ENCODE results near the gene RBM19.
"Not testable (repeated sequence)": the region's sequence is repeated elsewhere in the genome, so short reads cannot be mapped to it uniquely, and the experiment has no call there.

RBM19 gene

DNA sequence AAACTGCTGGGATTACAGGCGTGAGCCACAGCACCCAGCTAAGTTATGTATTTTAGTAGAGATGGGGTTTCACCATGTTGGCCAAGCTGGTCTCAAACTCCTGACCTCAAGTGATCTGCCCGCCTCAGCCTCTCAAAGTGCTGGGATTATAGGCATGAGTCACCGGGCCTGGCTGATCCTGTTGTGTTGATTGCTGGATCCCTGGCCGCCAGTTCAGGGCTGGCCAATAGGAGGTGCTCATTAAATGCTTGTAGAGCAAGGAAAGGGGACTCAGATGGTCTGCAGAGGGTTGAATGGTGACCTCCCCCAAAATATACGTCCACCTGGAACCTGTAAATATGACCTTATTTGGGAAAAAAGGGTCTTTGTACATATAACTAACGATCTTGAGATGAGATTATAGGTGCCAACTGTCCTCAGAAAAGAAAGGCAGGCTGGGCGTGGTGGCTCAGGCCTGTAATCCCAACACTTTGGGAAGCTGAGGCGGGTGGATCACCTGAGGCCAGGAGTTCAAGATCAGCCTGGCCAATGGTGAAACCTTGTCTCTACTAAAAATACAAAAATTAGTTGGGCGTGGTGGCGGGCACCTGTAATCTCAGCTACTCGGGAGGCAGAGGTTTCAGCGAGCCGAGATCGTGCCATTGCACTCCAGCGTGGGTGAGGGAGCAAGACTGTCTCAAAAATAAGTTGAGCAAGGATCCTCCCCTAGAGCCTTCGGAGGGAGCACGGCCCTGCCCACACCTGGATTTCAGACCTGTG is 156.5 kb downstream of the RBM19 start:
- not testable (repeated sequence) for H3K27ac ChIP-seq (ENCODE audit: low read depth, low read length); H3K4me3 ChIP-seq (ENCODE audit: low read length); H3K9me3 ChIP-seq (ENCODE audit: insufficient read depth, low read depth, low read length); H3K9ac ChIP-seq (ENCODE audit: low read depth, low read length); H3K36me3 ChIP-seq (ENCODE audit: insufficient read depth, low read length); H3K27me3 ChIP-seq (ENCODE audit: insufficient read depth, low read length); H3K4me1 ChIP-seq (ENCODE audit: insufficient read depth, low read length)
- WGBS = 95% methylated on average over 17 of the region's 17 CpGs

DNA sequence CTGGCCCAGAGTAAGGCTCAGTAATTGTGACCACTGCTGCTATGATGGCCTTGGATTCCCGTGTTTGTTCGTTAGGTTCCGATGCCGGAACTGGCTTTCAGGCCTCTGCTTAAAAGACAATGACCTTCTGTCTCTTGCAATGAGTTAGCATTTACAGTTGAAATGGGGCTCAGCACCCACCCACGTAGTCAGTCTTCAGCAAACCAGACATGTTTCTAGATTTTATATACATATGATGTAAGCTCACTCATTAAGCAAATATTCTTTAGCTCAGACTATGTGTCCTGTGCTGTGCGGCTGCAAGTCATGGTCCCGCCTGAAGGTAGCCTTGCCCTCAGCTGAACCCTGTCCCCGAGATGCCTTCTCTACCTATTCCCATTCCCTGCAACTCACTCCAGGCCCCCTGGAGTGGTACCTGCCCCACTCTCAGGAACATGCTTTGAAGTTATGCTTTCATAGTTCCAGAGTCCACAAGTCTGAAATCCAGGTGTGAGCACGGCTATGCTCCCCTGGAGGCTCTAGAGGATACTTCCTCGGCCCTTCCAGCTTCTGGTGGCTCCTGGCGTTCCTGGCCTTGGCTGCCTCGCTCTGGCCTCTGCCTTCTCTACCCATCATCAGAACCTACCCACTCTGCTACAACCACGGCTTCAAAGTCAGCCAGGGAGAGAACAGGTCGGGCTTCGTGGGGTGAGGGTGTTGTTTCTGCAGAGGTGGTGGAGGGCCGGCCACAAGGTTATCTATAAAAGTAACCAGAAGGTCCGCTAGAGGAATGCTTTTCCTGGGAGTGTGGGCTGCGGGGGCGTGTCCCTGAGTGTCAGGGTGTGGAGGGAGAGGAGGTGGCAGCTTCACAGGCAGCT is 157.8 kb downstream of the RBM19 start:
- 88% methylated on average over 18 of the region's 19 CpGs for WGBS
- Histone ChIP-seq H3K4me1 (ENCODE audit: insufficient read depth, low read length) (no peaks in the 10 kb centered on the region), H3K27me3 (ENCODE audit: insufficient read depth, low read length) (no peaks in the 10 kb centered on the region), H3K36me3 (ENCODE audit: insufficient read depth, low read length) (no peaks in the 10 kb centered on the region), H3K9me3 (ENCODE audit: insufficient read depth, low read depth, low read length) (no peaks in the 10 kb centered on the region), H3K9ac (ENCODE audit: low read depth, low read length) (no peak overlapping the region), H3K27ac (ENCODE audit: low read depth, low read length) (no peak overlapping the region), H3K4me3 (ENCODE audit: low read length) (no peak overlapping the region)

DNA sequence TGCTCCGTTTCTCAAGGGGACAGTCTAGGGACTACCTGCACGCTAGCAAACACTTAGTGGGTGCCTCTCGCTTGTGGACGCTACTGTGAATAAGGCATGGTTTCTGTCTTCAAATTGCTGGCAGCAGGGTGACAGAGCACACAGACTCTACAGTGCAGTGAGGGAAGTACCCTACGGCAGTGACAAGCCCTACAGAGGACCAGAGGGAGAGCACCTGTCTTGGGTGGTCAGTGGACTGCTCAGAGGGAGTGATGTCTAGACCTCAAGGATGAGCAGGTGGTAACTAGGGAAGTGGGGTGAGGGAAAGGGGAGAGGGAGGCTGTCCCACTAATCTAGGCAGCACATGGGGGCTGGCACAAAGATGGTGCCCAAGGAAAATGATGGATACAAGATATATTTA is 160.5 kb downstream of the RBM19 start:
- no peak overlapping the region for H3K4me3 ChIP-seq (ENCODE audit: low read length)
- H3K27me3 ChIP-seq (ENCODE audit: insufficient read depth, low read length) = no peaks in the 10 kb centered on the region
- H3K9me3 ChIP-seq (ENCODE audit: insufficient read depth, low read depth, low read length) = no peaks in the 10 kb centered on the region
- no peaks in the 10 kb centered on the region for H3K4me1 ChIP-seq (ENCODE audit: insufficient read depth, low read length)
- no peak overlapping the region for H3K27ac ChIP-seq (ENCODE audit: low read depth, low read length)
- WGBS = 96% methylated on average over 5 of the region's 5 CpGs
- no peaks in the 10 kb centered on the region for H3K36me3 ChIP-seq (ENCODE audit: insufficient read depth, low read length)
- H3K9ac ChIP-seq (ENCODE audit: low read depth, low read length) = no peak overlapping the region

GRCh38 chr12:113804961-113805600 is 161.0 kb downstream of the RBM19 start:
- H3K4me1 ChIP-seq (ENCODE audit: insufficient read depth, low read length) = no peaks in the 10 kb centered on the region
- 89% methylated on average over 16 of the region's 16 CpGs for WGBS
- no peaks in the 10 kb centered on the region for H3K27me3 ChIP-seq (ENCODE audit: insufficient read depth, low read length)
- H3K4me3 ChIP-seq (ENCODE audit: low read length) = no peak overlapping the region
- no peaks in the 10 kb centered on the region for H3K9me3 ChIP-seq (ENCODE audit: insufficient read depth, low read depth, low read length)
- H3K9ac ChIP-seq (ENCODE audit: low read depth, low read length) = no peak overlapping the region
- no peak overlapping the region for H3K27ac ChIP-seq (ENCODE audit: low read depth, low read length)
- H3K36me3 ChIP-seq (ENCODE audit: insufficient read depth, low read length) = no peaks in the 10 kb centered on the region

- Histone ChIP-seq H3K9ac (ENCODE audit: low read depth, low read length) (no peak overlapping the region), H3K4me1 (ENCODE audit: insufficient read depth, low read length) (no peaks in the 10 kb centered on the region), H3K36me3 (ENCODE audit: insufficient read depth, low read length) (no peaks in the 10 kb centered on the region), H3K9me3 (ENCODE audit: insufficient read depth, low read depth, low read length) (no peaks in the 10 kb centered on the region), H3K4me3 (ENCODE audit: low read length) (no peak overlapping the region), H3K27me3 (ENCODE audit: insufficient read depth, low read length) (no peaks in the 10 kb centered on the region), H3K27ac (ENCODE audit: low read depth, low read length) (no peak overlapping the region)
- 90% methylated on average over 3 of the region's 3 CpGs for WGBS
Measured at GRCh38 chr12:113803759-113804140, 162.4 kb downstream of the RBM19 start.

- 83% methylated on average over 22 of the region's 22 CpGs for WGBS
- no peak overlapping the region for H3K4me3 ChIP-seq (ENCODE audit: low read length)
- H3K4me1 ChIP-seq (ENCODE audit: insufficient read depth, low read length) = no peaks in the 10 kb centered on the region
- H3K36me3 ChIP-seq (ENCODE audit: insufficient read depth, low read length) = no peaks in the 10 kb centered on the region
- no peak overlapping the region for H3K27ac ChIP-seq (ENCODE audit: low read depth, low read length)
- H3K27me3 ChIP-seq (ENCODE audit: insufficient read depth, low read length) = no peaks in the 10 kb centered on the region
- H3K9ac ChIP-seq (ENCODE audit: low read depth, low read length) = no peak overlapping the region
- no peaks in the 10 kb centered on the region for H3K9me3 ChIP-seq (ENCODE audit: insufficient read depth, low read depth, low read length)
Measured at GRCh38 chr12:113802966-113803758, 163.0 kb downstream of the RBM19 start.

DNA sequence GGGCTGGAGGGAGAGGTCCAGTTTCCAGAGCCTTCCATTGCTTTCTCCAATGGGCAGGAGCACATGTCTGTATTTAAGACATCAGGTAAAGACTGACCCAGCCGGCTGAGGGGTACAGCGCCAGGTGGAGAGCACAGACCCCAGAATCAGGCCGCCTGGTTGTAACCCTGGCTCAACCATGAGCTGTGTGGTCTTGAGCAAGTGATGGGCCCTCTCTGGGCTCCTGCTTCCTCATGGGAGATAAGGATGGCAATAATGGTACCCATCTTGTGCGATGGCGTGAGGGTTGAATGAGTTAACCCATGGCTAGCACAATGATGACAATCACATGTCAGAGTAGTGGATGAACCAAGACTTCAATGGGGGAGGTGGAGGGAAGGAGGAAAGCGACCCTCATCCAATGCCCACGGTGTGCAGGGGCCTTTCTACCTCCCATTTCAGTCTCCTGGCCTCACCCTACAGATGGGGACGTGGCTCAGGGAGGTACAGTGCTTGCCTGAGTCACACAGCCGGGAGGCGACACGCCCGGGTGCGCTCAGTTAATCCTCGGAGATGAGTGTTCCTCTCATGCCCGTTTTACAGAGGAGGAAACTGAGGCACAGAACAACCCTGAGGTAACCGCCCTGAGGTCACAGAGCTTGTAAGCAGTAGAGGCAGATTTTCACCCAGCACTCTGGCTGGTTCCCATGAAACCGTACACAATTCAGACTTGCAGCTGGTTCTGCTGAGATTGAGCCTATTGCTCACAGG is 163.9 kb downstream of the RBM19 start:
- no peaks in the 10 kb centered on the region for H3K9me3 ChIP-seq (ENCODE audit: insufficient read depth, low read depth, low read length)
- no peaks in the 10 kb centered on the region for H3K4me1 ChIP-seq (ENCODE audit: insufficient read depth, low read length)
- no peaks in the 10 kb centered on the region for H3K36me3 ChIP-seq (ENCODE audit: insufficient read depth, low read length)
- H3K4me3 ChIP-seq (ENCODE audit: low read length) = no peak overlapping the region
- H3K27ac ChIP-seq (ENCODE audit: low read depth, low read length) = no peak overlapping the region
- H3K9ac ChIP-seq (ENCODE audit: low read depth, low read length) = no peak overlapping the region
- no peaks in the 10 kb centered on the region for H3K27me3 ChIP-seq (ENCODE audit: insufficient read depth, low read length)
- WGBS = 93% methylated on average over 17 of the region's 17 CpGs

- no peaks in the 10 kb centered on the region for H3K9me3 ChIP-seq (ENCODE audit: insufficient read depth, low read depth, low read length)
- no peaks in the 10 kb centered on the region for H3K36me3 ChIP-seq (ENCODE audit: insufficient read depth, low read length)
- H3K4me1 ChIP-seq (ENCODE audit: insufficient read depth, low read length) = no peaks in the 10 kb centered on the region
- no peak overlapping the region for H3K9ac ChIP-seq (ENCODE audit: low read depth, low read length)
- 90% methylated on average over 12 of the region's 12 CpGs for WGBS
- H3K27me3 ChIP-seq (ENCODE audit: insufficient read depth, low read length) = no peaks in the 10 kb centered on the region
- no peak overlapping the region for H3K4me3 ChIP-seq (ENCODE audit: low read length)
- H3K27ac ChIP-seq (ENCODE audit: low read depth, low read length) = no peak overlapping the region
Measured at GRCh38 chr12:113800201-113800600, 165.9 kb downstream of the RBM19 start.

GRCh38 chr12:113798552-113798951 is 167.6 kb downstream of the RBM19 start:
- no peaks in the 10 kb centered on the region for H3K9me3 ChIP-seq (ENCODE audit: insufficient read depth, low read depth, low read length)
- H3K27me3 ChIP-seq (ENCODE audit: insufficient read depth, low read length) = no peaks in the 10 kb centered on the region
- H3K36me3 ChIP-seq (ENCODE audit: insufficient read depth, low read length) = no peaks in the 10 kb centered on the region
- H3K4me1 ChIP-seq (ENCODE audit: insufficient read depth, low read length) = no peaks in the 10 kb centered on the region
- no peak overlapping the region for H3K4me3 ChIP-seq (ENCODE audit: low read length)
- 68% methylated on average over 14 of the region's 14 CpGs for WGBS
- no peak overlapping the region for H3K27ac ChIP-seq (ENCODE audit: low read depth, low read length)
- no peak overlapping the region for H3K9ac ChIP-seq (ENCODE audit: low read depth, low read length)

GRCh38 chr12:113797535-113797868 is 168.6 kb downstream of the RBM19 start:
- Histone ChIP-seq H3K36me3 (ENCODE audit: insufficient read depth, low read length) (no peaks in the 10 kb centered on the region), H3K9me3 (ENCODE audit: insufficient read depth, low read depth, low read length) (no peaks in the 10 kb centered on the region), H3K4me1 (ENCODE audit: insufficient read depth, low read length) (no peaks in the 10 kb centered on the region), H3K9ac (ENCODE audit: low read depth, low read length) (no peak overlapping the region), H3K4me3 (ENCODE audit: low read length) (no peak overlapping the region), H3K27me3 (ENCODE audit: insufficient read depth, low read length) (no peaks in the 10 kb centered on the region), H3K27ac (ENCODE audit: low read depth, low read length) (no peak overlapping the region)
